Measurements from ENCODE around the gene SOAT1. TPM values are rescaled to one million over a fixed set of nuclear protein-coding genes. Genes with fewer than 3 reads are reported as not detected.

Gene SOAT1
- total RNA-seq, 1 experiment from 2014 or later: 33.9 TPM

GRCh38 chr1:179372160-179372559 is 78.6 kb downstream of the SOAT1 start:
- Histone ChIP-seq H3K9ac (ENCODE audit: low read length) (no peak overlapping the region), H4K20me1 (ENCODE audit: insufficient read depth) (no peaks in the 10 kb centered on the region), H3K36me3 (ENCODE audit: control insufficient read depth in 1 of 2, insufficient read depth in 2 of 2, low read length in 2 of 2) (no peaks in the 10 kb centered on the region), H3K4me1 (ENCODE audit: control insufficient read depth in 1 of 2, insufficient read depth in 2 of 2, low read length in 2 of 2) (no peaks in the 10 kb centered on the region), H3K4me2 (ENCODE audit: low read length) (no peak overlapping the region), H3K9me3 (ENCODE audit: control insufficient read depth in 1 of 2, insufficient read depth in 1 of 2, low read depth in 1 of 2, low read length in 2 of 2) (no peaks in the 10 kb centered on the region), H3K4me3 (replicated peaks in 1 of 2; ENCODE audit: low read depth in 1 of 2, low read length in 2 of 2) (no peak overlapping the region), H3K9me2 (ENCODE audit: insufficient read depth) (no peaks in the 10 kb centered on the region), H3K27me3 (ENCODE audit: insufficient read depth, low read length) (no peaks in the 10 kb centered on the region), H2AFZ (ENCODE audit: low read depth, low read length, poor library complexity, severe bottlenecking) (no peak overlapping the region), H3K27ac (ENCODE audit: low read depth, low read length) (no peak overlapping the region), H3K79me2 (ENCODE audit: insufficient read depth, low read length) (no peaks in the 10 kb centered on the region)
- RAD21 ChIA-PET (ENCODE audit: low non-redundant PET in 1 of 2, low total read pairs in 2 of 2, uncharacterized antibody in 2 of 2, unreplicated experiment in 2 of 2): no interaction called here
- CTCF ChIA-PET: interaction anchor here (1.0 to 1.2 kb wide), 2 partner anchors 251 to 443 kb away, joined by 3 read pairs; no protein-coding TSS in a partner anchor
- BruUV-seq (replicated peaks): no TSS peak
- no peak for ATAC-seq
- POLR2A ChIA-PET: no interaction called here
- TF ChIP-seq SIN3A (IDR thresholded peaks at IDR 0.05; ENCODE audit: low read depth): no peak
- no peak for TF ChIP-seq ZBTB33 (IDR thresholded peaks at IDR 0.05; ENCODE audit: extremely low read depth, insufficient replicate concordance, low read length)
- TF ChIP-seq CBX3 (IDR thresholded peaks at IDR 0.05; ENCODE audit: low read depth): no peak
- TF ChIP-seq ELF1 (IDR thresholded peaks at IDR 0.05; ENCODE audit: borderline replicate concordance, low read depth): no peak
- no peak for TF ChIP-seq REST (IDR thresholded peaks at IDR 0.05; ENCODE audit: low read depth)
- no peak for TF ChIP-seq CTCF (IDR thresholded peaks at IDR 0.05 in 2 of 3, conservative IDR thresholded peaks at IDR 0.05 in 1 of 3; ENCODE audit: borderline replicate concordance in 1 of 3, insufficient read depth in 1 of 3, low read depth in 2 of 3, low read length in 2 of 3)
- TF ChIP-seq SRF (IDR thresholded peaks at IDR 0.05; ENCODE audit: low read depth): no peak
- DNase-seq (ENCODE audit: low read depth, low spot score): no peak
- intact Hi-C loops (cut with micrococcal nuclease): no loop called here

Data from HCT116 (cell line).